Uterine smooth muscle cell (primary cell): Measurements from ENCODE around the gene GLDC. TPM values are rescaled to one million over a fixed set of nuclear protein-coding genes. Genes with fewer than 3 reads are reported as not detected.

ENCODE experiments used
- total RNA-seq: library from RNA; depleted of rRNA; stranded (reverse); fragments of >200 nt; gene quantifications from 2 replicates; pipeline ENCODE4 v1.2.3, GENCODE V29; 2014

The GLDC gene
- total RNA-seq = 1.4 and 3.1 TPM in 2 replicates

GRCh38 chr9:6645355-6646292 is at the start of gene GLDC:
TSS of gene GLDC (minus strand) at chr9:6645729. CDS start at chr9:6645499, 230 bp downstream.

Other genes starting within 250 kb of the GLDC start
- gene UHRF2, start 232.5 kb downstream of the GLDC start, total RNA-seq = 102 and 103 TPM in 2 replicates
- 31.2 and 33.1 TPM in 2 replicates for gene KDM4C, start 112.2 kb upstream of the GLDC start, total RNA-seq